Pons (tissue), 1 donor: ENCODE measurements around the gene IL17A.

ENCODE experiments used
- DNase-seq: peaks from one replicate; pipeline ENCODE4 v3.0.0-alpha.2; 2016; ENCODE audit warnings: low spot score

IL17A gene

GRCh38 chr6:52216932-52217575, 30.9 kb downstream of the IL17A start:
- no peak for DNase-seq

DNA sequence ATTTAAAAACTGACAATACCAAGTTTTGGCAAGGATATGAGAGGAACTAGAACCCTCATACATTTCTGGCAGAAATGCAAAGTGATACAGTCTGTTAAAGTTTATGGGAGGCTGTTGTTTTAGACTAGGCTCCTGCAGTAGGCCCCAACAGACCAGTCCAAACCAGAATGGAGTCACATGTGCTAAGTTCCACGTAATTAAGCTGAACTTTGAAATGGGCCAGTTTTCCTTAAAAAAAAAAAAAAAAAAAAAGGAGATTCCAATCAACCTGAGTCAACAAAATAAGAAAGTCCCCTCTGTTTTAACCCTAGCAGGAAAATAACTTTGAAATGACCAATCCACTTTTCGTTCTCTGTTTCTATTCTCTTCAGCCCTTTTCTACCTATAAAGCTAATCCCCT, 31.6 kb downstream of the IL17A start:
- no peak for DNase-seq

DNA sequence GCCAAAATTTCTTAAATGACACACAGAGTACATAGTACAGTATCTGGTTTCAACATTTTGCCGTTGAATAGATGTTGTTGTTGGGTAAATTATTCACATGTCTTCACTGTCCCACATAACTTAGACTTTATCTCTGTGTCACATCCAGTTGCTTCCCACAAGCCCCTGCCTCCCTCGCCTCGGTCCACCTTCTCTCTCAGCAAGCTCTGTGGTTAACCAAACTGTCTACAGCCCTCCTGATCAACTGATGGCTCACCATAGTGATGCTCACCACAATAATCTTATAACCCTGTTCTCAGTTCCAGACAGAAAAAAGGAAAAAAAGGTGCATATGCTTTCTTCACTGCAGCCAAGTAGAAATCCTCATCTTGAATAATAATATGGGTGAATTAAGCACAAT, 35.1 kb downstream of the IL17A start:
- DNase-seq, result no peak

DNA sequence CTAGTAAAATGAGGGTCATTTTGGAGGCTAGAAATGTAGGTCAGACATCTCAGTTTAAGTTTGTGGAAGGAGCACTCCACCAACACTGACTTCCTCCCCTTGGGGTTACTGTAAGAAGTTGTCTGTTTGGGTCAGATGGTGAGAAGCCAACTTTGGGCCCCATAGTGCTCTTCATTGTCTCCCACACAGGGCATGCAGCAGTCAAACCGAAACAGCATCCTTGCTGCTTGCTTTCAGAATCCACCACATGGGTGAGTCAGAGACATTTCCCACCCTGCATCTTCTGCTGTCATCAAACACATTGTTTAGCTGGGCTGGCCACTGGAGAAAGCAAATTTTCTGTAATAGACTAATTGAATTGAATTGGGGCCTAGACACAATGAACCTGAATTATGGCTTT, 41.3 kb downstream of the IL17A start:
- DNase-seq, result no peak

DNA sequence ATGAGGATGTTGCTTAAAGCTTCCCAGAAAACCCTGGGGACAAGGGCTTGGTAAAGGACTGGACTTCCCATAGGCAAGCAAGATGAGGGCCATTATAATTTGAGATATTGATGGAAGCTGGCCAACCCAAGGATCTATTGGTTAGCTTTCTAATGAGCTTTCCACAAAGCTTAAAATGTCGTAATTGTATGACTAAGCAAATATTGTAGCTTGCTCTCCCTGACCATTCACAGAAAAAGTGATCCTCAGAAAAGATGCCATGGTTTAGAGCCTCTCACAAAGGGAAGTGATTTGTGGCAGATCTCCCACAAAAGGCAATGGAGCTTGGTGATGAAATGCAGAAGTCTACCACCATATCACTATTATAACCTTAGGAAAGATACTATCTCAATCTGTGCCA, 44.5 kb downstream of the IL17A start:
- no peak for DNase-seq

GRCh38 chr6:52231406-52232127, 45.4 kb downstream of the IL17A start:
- no peak for DNase-seq

GRCh38 chr6:52233005-52233404, 46.8 kb downstream of the IL17A start:
- no peak for DNase-seq

- DNase-seq, result peak; percentile 11
Observed at GRCh38 chr6:52233975-52234823, 48.0 kb downstream of the IL17A start.
